HUDEP-2 (cell line): ENCODE results near the gene C22orf15.
"Not testable (repeated sequence)": the region's sequence is repeated elsewhere in the genome, so short reads cannot be mapped to it uniquely, and the experiment has no call there.

Experiments
- DNase-seq, 76 experiments: peaks; one replicate each; lab custom pipeline; 2025; ENCODE audit not compliant: unreplicated experiment in 76 of 76; lab: John Stamatoyannopoulos, UW

The C22orf15 gene

DNA sequence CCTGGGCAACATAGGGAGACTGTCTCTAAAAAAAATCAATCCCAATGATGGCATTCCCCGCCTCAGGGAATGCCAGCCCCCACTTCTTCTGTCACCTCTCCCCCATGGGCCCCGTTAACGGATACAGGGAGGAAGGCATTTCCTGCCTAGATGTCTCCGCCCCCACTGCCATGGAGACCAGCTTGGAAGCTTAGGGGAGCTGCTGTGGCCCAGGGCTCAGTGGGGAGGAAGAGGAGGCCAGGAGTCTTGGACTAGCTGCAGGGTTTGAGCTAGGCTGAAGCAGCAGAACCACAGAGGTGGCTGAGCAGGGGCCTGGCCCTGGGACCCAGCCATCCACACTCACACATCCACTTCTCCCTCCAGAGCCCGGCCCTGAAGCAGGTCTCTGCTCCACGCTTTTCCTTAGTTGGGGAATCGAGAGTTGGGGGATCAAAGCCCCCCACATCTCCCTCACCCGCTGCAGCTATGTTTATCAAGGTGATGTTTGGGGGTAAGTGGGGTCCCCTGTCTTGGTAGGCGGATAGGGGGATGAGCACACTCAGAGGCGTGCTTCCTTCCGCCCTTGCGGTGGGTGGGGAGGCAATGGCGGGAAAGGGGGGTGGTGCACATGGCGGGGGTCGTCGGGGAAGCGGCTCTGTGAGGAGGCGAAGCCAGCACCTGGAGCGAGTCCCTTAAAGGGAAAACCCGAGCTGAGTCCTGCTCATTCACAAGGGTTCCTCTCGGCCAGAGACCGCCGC is at the start of gene C22orf15:
Gene C22orf15, plus strand, starts transcription at position 149 of the 737 bp plus-strand sequence. Its CDS starts 317 bp downstream, at position 466.
- DNase-seq: no peak

GRCh38 chr22:23713696-23714595 is 48.8 kb upstream of the C22orf15 start:
- no peak for DNase-seq

GRCh38 chr22:23714596-23715578 is 47.9 kb upstream of the C22orf15 start:
- DNase-seq: peak in 4 of 76 experiments; percentile 2 to 5 (median 4)

- DNase-seq: peak in 54 of 76 experiments; percentile 4 to 60 (median 24)
Observed at GRCh38 chr22:23715806-23716375, 46.9 kb upstream of the C22orf15 start.

DNA sequence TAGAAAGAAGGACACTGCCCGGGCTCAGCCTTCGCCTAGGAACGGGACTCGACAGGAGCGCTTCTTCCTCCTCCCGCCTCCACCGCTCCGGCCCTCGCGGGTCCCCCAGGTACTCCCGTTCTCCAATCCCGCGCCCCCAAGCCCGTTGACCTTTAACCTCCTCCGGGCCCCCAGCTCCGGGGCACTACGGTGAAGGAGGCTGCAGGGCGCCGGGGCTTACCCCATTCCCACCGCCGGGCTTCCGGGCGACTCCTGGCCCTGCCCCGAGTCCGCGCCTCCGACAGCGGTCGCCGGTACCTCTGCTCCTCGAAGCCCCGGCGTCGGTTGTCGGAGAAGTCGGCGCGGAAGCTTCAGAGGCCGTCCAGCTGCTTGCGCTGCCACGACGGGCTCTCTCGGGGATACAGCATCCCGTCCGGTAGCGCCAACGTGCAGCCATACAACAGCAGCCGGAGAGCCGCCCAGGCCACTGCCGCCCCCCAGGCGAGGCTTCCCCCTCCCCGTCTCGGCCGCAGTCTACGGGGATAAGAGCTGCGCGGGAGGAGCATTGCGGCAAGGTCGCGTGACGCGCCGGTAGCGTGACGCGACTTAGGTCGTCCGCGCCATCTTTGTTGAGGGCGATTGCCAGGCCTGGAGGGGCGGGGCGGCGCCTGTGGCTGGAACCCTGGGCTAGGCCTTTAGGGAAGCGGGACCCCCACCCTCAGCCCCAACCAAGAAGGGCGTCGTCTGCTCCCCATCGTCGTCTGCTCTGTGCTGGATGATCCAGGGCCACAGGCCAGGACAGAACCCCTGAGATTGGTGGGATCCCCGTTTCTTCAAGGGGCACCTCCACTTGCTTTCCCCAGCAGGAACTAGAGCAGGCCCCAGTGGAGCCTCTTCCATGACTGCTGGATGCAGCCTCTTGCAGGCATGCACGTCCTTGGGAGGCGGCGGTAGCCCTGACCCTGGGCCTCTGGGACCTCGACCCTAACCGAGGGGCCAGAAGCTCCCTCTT is 45.7 kb upstream of the C22orf15 start:
- peak in 71 of 76 experiments; percentile 10 to 82 (median 67) for DNase-seq

DNA sequence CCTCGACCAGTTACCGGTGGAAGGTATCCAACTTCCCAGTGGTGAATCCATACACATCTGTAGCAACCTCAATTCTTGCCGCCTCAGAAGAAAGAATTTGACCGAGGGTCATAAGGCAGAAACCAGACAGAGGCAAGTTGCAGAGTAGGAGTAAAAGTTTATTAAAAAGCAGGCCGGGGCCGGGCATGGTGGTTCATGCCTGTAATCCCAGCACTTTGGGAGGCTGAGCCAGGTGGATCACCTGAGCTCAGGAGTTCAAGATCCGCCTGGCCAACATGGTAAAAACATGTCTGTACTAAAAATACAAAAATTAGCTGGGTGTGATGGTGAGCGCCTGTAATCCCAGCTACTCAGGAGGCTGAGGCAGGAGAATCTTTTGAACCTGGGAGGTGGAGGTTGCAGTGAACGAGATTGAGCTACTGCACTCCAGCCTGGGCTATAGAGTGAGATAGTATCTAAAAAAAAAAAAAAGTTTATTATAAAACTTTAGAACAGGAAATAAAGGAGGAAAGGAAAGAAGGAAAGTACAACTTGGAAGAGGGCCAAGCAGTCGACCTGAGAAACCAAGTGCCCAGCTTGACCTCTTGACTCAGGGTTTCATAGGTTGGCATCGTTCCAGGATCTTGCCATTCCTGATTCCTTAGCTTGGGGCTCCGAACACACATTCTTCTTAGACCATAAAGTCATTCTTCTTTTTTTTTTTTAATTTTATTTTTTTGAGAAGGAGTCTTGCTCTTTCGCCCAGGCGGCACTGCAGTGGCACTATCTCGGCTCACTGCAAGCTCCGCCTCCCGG is 44.2 kb upstream of the C22orf15 start:
- no peak for DNase-seq

GRCh38 chr22:23720855-23721254 is 41.9 kb upstream of the C22orf15 start:
- no peak for DNase-seq

DNA sequence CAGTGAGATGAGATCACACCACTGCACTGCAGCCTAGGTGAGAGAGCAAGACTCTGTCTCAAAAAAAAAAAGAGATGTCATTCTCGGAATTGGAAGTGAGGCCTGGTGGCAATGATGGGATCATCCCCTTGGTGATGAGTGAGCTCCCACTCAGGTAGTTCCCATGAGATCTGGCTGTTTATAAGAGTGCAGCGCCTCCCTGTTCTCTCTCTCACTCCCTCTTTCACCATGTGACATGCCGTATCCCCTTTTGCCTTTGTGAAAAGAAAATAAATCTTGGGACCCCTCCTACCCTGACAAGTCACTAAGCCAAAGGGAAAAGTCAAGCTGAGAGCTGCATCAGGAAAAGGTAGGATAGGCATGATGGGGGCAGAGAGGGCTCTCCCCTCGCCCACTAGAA is 40.6 kb upstream of the C22orf15 start:
- no peak for DNase-seq

DNA sequence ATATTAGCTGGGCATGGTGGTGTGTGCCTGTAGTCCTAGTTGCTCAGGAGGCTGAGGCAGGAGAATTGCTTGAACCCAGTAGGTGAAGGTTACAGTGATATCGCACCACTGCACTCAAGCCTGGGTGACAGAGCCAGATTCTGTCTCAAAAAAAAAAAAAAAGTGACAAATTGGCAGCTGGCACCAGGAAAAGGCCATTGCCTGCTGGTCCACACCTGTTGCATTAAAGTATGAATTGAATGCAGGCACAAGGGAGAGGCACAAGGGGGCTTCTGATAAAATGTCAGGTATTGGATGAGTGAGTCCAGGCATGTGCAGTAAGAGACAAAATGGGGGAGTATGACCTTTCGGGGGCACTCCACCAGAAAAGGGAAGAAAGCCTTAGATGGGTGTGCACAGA is 40.1 kb upstream of the C22orf15 start:
- no peak for DNase-seq

GRCh38 chr22:23728108-23728507 is 34.7 kb upstream of the C22orf15 start:
- not testable (repeated sequence) for DNase-seq

- DNase-seq: no peak
Observed at GRCh38 chr22:23737696-23738095, 25.1 kb upstream of the C22orf15 start.

GRCh38 chr22:23742505-23743264 is 20.1 kb upstream of the C22orf15 start:
- no peak for DNase-seq

DNA sequence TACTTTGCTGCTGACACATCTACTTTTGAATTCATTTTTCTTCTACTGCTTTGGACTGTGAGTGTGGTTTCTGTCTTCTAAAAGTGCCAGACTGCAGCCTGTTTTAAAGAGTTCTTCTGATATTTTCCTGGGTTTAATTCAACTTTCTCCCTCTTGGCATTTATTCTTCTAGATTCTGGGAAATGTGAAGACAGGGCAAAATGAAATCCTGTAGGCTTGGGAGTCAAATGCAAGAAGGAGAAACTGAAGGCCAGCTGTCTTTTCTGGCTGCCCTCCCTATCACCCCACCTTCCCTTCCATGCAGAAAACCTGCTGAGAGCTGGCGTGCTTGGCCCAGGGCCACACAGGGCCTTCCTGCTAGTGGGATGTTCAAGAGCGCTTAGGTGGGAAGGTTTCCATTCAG is 19.5 kb upstream of the C22orf15 start:
- no peak for DNase-seq

- no peak for DNase-seq
Observed at GRCh38 chr22:23744001-23744400, 18.8 kb upstream of the C22orf15 start.

DNA sequence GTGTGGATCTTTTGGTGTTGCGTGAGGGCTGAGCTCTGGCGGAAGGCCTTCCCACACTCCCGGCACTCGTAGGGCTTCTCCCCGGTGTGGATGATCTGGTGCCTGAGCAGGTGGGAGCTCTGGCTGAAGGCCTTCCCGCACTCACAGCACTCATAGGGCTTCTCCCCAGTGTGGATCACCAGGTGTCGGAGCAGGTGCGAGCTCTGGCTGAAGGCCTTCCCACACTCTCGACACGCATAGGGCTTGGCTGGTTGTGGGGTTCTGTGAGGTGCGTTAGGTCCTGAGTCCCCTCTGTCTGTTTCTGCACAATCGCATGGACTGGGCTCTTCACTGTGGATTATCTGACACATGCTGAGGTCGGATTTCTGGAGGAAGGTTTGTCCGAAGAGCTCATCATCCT is 18.3 kb upstream of the C22orf15 start:
- DNase-seq: no peak

DNA sequence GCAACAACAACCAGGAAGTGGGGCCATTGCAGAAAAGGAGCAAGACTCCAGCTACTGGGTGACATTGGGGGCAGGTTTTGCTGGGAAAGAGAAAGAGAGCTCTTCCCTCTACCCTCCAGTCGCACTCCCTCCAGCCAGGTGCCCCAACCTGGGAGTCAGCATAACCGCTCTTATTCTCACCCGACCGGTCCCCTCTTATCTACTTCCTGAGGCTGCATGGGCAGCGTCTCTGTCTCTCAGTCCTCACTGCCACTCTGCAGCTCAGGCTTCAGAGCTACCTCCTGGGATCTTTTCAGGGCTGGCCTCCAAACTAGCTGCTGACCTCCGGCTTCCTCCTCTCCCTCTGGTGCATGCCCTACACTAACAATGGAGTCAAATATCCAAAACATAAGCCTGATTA is 17.0 kb upstream of the C22orf15 start:
- no peak for DNase-seq

- DNase-seq: no peak
Observed at GRCh38 chr22:23749841-23750301, 12.9 kb upstream of the C22orf15 start.
